Transverse colon (tissue), 4 donors: ENCODE results near the gene CREB5. TPM values are rescaled to one million over a fixed set of nuclear protein-coding genes. Genes with fewer than 3 reads are reported as not detected.
"Not testable (repeated sequence)": the region's sequence is repeated elsewhere in the genome, so short reads cannot be mapped to it uniquely, and the experiment has no call there.

Experiments used
- DNase-seq: peaks from one replicate; pipeline ENCODE4 v3.0.0-alpha.2; 2019
- H3K27ac ChIP-seq, 4 donors: fragments of 200-600 bp; sonication (generic); 2 replicates each; pipeline ENCODE4 v1.5.1; 2016 to 2018; ENCODE audit warnings: inconsistent platforms in 4 of 4
- H3K27me3 ChIP-seq: fragments of 200-600 bp; sonication (generic); 2 replicates; pipeline ENCODE4 v1.5.1; 2017; ENCODE audit warnings: inconsistent platforms
- H3K36me3 ChIP-seq, 4 donors: fragments of 200-600 bp; sonication (generic); 2 replicates each; pipeline ENCODE4 v1.5.1; 2017 to 2019; ENCODE audit warnings: inconsistent platforms in 4 of 4
- H3K4me1 ChIP-seq, 4 donors: fragments of 200-600 bp; sonication (generic); 2 replicates each; pipeline ENCODE4 v1.5.1; 2017 to 2020; ENCODE audit warnings: inconsistent platforms in 4 of 4
- H3K4me3 ChIP-seq, 4 donors: fragments of 200-600 bp; sonication (generic); 1 replicate in 1 of 4; 2 replicates in 3 of 4; pipeline versions ENCODE4 v1.5.1 to v1.6.1; 2017 to 2019; ENCODE audit warnings: inconsistent platforms in 4 of 4
- H3K9me3 ChIP-seq, 2 donors: fragments of 200-600 bp; sonication (generic); 2 replicates each; pipeline ENCODE4 v1.5.1; 2017 to 2019; ENCODE audit warnings: inconsistent platforms in 2 of 2
- EP300 ChIP-seq: sonication (generic); formaldehyde crosslinking; IDR thresholded peaks from one replicate; pipeline ENCODE4 v1.6.1; 2017; ENCODE audit warnings: antibody characterized with exemption, low read depth
- POLR2A ChIP-seq: fragments of 450-650 bp; IDR thresholded peaks from one replicate; pipeline ENCODE4 v1.6.1; 2016; ENCODE audit warnings: antibody characterized with exemption, mild to moderate bottlenecking, moderate library complexity
- POLR2AphosphoS5 ChIP-seq, 3 donors: sonication (generic); formaldehyde crosslinking; IDR thresholded peaks; one replicate each; pipeline ENCODE4 v1.6.1; 2016; ENCODE audit warnings: antibody characterized with exemption in 3 of 3
- WGBS, 2 donors: methylation state at CpG; one replicate each; pipeline ENCODE4 v1.1.5; 2018; ENCODE audit warnings: low coverage in 1 of 2; 5-methylcytosine and 5-hydroxymethylcytosine counted together
- in situ Hi-C, 4 donors: fragments of 200-750 bp; cut with MboI; loops; one replicate each; pipeline versions ENCODE4 v1.15.0 to v1.15.1; 2017; ENCODE audit warnings: low sequenced_read_pairs in 3 of 4, low pct_ligation_motif_present in 1 of 4, low pct_unique_long_range_greater_than_20kb in 1 of 4
- intact Hi-C: fragments of 100-400 bp; cut with DNase I; formaldehyde crosslinking; loops from one replicate; pipeline ENCODE4 v1.15.1; 2023; ENCODE audit warnings: low total_unique reads
- total RNA-seq, 4 donors: library from RNA; depleted of rRNA; stranded (reverse); fragments of >200 nt; gene quantifications; one replicate each; pipeline ENCODE4 v1.1.0, GENCODE V29; 2016
- TF ChIP-seq, protein P1 (sequence below), 5 experiments: fragments of 200-600 bp in 3 of 5; fragments of 450-650 bp in 2 of 5; sonication (generic) in 3 of 5; IDR thresholded peaks; 1 replicate in 2 of 5; 2 replicates in 3 of 5; pipeline ENCODE4 v1.5.1; 2016 to 2017; ENCODE audit warnings: antibody characterized with exemption in 5 of 5, inconsistent platforms in 3 of 5, mild to moderate bottlenecking in 2 of 5, moderate library complexity in 1 of 5

The CREB5 gene
- total RNA-seq, 4 donors from 2014 or later: 3.0 to 12.2 (median 7.0) TPM

DNA sequence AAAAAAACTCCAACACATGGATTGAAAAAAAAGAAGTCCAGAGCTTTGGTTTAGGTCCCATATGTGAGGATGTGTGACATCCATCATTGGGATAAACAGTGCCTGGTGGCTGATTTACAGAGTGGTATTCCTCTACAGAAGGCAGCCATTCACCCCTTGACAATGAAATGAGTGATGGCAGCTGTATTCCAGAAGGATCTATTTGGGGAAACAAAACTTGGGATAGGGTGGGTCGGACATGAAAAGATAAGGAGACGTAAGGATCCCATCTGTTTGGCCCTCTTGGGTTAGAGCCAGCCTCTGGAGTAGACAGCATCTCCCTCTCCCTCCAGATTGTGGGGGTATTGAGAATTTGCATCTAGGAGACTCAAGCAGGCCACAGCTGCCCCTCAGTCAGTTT lies 15.2 kb upstream of the CREB5 start:
- Histone ChIP-seq H3K9me3 (no peaks in the 10 kb centered on the region), H3K4me1 (no peaks in the 10 kb centered on the region), H3K27me3 (peaks cover 9% of the 10 kb centered on the region), H3K4me3 (no peak overlapping the region), H3K27ac (no peak overlapping the region), H3K36me3 (no peaks in the 10 kb centered on the region)
- no peak for TF ChIP-seq POLR2A
- TF ChIP-seq POLR2AphosphoS5 (IDR thresholded peaks at IDR 0.05): no peak
- TF ChIP-seq, protein P1, sequence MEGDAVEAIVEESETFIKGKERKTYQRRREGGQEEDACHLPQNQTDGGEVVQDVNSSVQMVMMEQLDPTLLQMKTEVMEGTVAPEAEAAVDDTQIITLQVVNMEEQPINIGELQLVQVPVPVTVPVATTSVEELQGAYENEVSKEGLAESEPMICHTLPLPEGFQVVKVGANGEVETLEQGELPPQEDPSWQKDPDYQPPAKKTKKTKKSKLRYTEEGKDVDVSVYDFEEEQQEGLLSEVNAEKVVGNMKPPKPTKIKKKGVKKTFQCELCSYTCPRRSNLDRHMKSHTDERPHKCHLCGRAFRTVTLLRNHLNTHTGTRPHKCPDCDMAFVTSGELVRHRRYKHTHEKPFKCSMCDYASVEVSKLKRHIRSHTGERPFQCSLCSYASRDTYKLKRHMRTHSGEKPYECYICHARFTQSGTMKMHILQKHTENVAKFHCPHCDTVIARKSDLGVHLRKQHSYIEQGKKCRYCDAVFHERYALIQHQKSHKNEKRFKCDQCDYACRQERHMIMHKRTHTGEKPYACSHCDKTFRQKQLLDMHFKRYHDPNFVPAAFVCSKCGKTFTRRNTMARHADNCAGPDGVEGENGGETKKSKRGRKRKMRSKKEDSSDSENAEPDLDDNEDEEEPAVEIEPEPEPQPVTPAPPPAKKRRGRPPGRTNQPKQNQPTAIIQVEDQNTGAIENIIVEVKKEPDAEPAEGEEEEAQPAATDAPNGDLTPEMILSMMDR (IDR thresholded peaks at IDR 0.05): no peak
- no peak for TF ChIP-seq EP300
- 68 to 79% methylated on average over 2 of the region's 2 CpGs for WGBS, 2 donors
- in situ Hi-C loops: loop anchor here in 2 of 4 donors (10.0 to 25.0 kb wide), 2 partner anchors 215 to 458 kb away; no protein-coding TSS in a partner anchor
- intact Hi-C loops: no loop called here
- no peak for DNase-seq

DNA sequence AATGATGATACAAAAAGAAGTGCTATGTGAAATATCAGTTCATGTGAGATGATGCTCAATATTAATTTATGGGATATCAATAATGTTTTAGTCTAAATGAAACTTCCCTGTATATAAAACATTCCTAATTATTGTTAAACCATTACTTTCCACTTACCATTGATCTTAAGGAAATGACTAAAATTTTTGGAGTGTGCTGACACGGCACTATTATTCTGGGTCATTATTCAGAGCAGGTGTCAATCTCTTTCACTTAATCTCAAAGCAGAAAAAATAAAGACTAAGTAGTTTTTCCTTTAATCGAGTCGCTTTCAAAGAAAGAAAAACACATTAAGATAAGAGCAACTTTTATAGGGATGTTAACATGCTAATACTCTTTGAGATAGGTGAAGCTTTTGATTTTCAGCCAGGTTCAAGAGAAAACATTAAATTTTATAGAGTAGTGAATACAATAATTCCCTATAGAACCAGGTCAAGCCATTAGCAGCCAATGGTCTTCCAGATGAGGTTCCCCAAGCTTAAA lies 11.4 kb upstream of the CREB5 start:
- Histone ChIP-seq H3K4me1 (no peaks in the 10 kb centered on the region), H3K4me3 (no peak overlapping the region), H3K27ac (no peak overlapping the region), H3K9me3 (no peaks in the 10 kb centered on the region), H3K27me3 (peaks cover 7% of the 10 kb centered on the region), H3K36me3 (no peaks in the 10 kb centered on the region)
- DNase-seq: no peak
- intact Hi-C loops: no loop called here
- 55 to 56% methylated on average over 3 of the region's 3 CpGs for WGBS, 2 donors
- TF ChIP-seq POLR2AphosphoS5 (IDR thresholded peaks at IDR 0.05) (no peak), EP300 (no peak), POLR2A (no peak)
- TF ChIP-seq, protein P1 (IDR thresholded peaks at IDR 0.05): no peak
- in situ Hi-C loops: loop anchor here in 1 of 4 donors (25.0 kb wide), 1 partner anchor 286 kb away; no protein-coding TSS in a partner anchor

DNA sequence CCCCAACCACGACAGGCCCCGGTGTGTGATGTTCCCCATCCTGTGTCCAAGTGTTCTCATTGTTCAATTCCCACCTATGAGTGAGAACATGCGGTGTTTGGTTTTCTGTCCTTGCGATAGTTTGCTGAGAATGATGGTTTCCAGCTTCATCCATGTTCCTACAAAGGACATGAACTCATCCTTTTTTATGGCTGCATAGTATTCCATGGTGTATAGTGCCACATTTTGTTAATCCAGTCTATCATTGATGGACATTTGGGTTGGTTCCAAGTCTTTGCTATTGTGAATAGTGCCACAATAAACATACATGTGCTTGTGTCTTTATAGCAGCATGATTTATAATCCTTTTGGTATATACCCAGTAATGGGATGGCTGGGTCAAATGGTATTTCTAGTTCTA lies 10.8 kb upstream of the CREB5 start:
- 83 to 97% methylated on average over 4 of the region's 4 CpGs for WGBS, 2 donors
- intact Hi-C loops: not testable (repeated sequence)

DNA sequence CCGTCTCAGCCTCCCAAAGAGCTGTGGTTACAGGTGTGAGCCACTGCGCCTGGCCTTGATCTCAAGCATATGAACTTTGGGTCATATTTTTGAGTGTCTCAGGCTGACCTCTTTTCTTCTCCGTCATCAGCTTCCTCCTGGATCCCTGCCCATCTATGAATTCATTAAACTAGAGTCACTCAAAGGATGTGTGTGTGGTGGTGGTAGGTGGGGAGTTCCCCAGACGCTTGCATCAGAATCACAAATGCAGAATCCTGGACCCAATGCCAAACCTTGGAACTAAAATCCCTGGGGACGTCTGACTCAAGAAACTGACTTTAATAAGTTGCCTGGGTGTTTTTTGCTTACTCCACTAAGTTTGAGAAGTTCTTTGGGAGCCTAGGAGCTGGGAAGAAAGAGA lies 6.7 kb upstream of the CREB5 start:
- no peaks in the 10 kb centered on the region for H3K36me3 ChIP-seq
- peak; percentile 16 for DNase-seq
- TF ChIP-seq, protein P1 (IDR thresholded peaks at IDR 0.05): no peak
- TF ChIP-seq EP300 (no peak), POLR2A (no peak), POLR2AphosphoS5 (IDR thresholded peaks at IDR 0.05) (no peak)
- no peak overlapping the region for H3K4me3 ChIP-seq
- intact Hi-C loops (no loop called here), in situ Hi-C loops (loop anchor here in 1 of 4 donors (25.0 kb wide), 1 partner anchor 282 kb away; no protein-coding TSS in a partner anchor)
- peaks cover 0 to 17% (median 9%) of the 10 kb centered on the region in 4 donors for H3K4me1 ChIP-seq
- no peak overlapping the region for H3K27ac ChIP-seq
- H3K9me3 ChIP-seq: no peaks in the 10 kb centered on the region
- peaks cover 46% of the 10 kb centered on the region for H3K27me3 ChIP-seq
- WGBS, 2 donors: 49 to 71% methylated on average over 1 to 5 of the region's 5 CpGs

More for the DNA sequence above, 10.8 kb upstream of the CREB5 start:
- H3K4me3 ChIP-seq, DNase-seq, H3K4me1 ChIP-seq, H3K27ac ChIP-seq, H3K36me3 ChIP-seq, H3K9me3 ChIP-seq: not testable (repeated sequence)
- in situ Hi-C loops: loop anchor here in 1 of 4 donors (25.0 kb wide), 1 partner anchor 286 kb away; no protein-coding TSS in a partner anchor
- H3K27me3 ChIP-seq: peaks cover 11% of the 10 kb centered on the region

DNA sequence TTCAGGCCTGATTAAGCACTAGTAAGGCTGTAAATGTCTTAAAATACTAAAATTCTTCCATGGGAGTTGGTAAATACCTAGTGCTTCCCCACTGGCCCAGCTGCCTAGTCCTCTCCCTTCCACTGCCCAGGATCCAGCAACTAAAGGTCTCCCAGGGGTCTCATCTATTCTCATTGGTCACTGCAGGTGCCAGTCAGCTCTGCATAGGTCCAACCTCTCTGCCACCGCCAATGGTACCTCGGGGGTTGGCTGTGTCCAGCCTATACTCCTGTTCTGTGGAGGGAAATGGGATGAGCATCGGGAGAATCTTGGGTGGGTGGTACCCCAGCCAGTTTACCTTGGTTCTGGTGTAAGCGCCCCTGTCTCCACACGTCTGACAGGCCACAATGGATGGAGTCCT lies 6.1 kb upstream of the CREB5 start:
- in situ Hi-C loops: loop anchor here in 1 of 4 donors (25.0 kb wide), 1 partner anchor 281 kb away; no protein-coding TSS in a partner anchor
- H3K27ac ChIP-seq: no peak overlapping the region

More for the DNA sequence above, 6.1 kb upstream of the CREB5 start:
- H3K4me3 ChIP-seq: no peak overlapping the region
- no peak for DNase-seq
- no peaks in the 10 kb centered on the region for H3K36me3 ChIP-seq
- peaks cover 0 to 20% (median 11%) of the 10 kb centered on the region in 4 donors for H3K4me1 ChIP-seq
- TF ChIP-seq POLR2A (no peak), EP300 (no peak), POLR2AphosphoS5 (IDR thresholded peaks at IDR 0.05) (no peak)
- TF ChIP-seq, protein P1 (IDR thresholded peaks at IDR 0.05): no peak
- WGBS, 2 donors: 80% methylated on average over 5 of the region's 5 CpGs; no CpG with 5 or more reads in 1 of the 2 donors
- peaks cover 52% of the 10 kb centered on the region for H3K27me3 ChIP-seq
- H3K9me3 ChIP-seq: no peaks in the 10 kb centered on the region
- intact Hi-C loops: no loop called here
